Ovary (tissue), 10 donors: Measurements from ENCODE around the gene TET1. TPM values are rescaled to one million over a fixed set of nuclear protein-coding genes. Genes with fewer than 3 reads are reported as not detected.
"Not testable (repeated sequence)": the region's sequence is repeated elsewhere in the genome, so short reads cannot be mapped to it uniquely, and the experiment has no call there.

Experiments used
- DNase-seq, 5 donors: peaks; one replicate each; pipeline ENCODE4 v3.0.0-alpha.2; 2019 to 2020
- H3K27ac ChIP-seq, 2 donors: fragments of 200-600 bp; one replicate each; pipeline versions ENCODE4 v1.5.1 to v1.8.0; 2019 to 2022
- H3K27me3 ChIP-seq: fragments of 200-600 bp; one replicate; pipeline ENCODE4 v1.8.0; 2022
- H3K36me3 ChIP-seq: fragments of 200-600 bp; sonication (generic); one replicate; pipeline ENCODE4 v1.5.1; 2019
- H3K4me1 ChIP-seq: one replicate; pipeline ENCODE4 v1.8.1; 2013; ENCODE audit warnings: mild to moderate bottlenecking, moderate library complexity; ENCODE audit not compliant: insufficient read depth
- H3K4me3 ChIP-seq: fragments of 200-600 bp; sonication (generic); one replicate; pipeline ENCODE4 v1.5.1; 2017
- H3K9me3 ChIP-seq, 2 donors: fragments of 200-600 bp in 1 of 2; sonication (generic) in 1 of 2; one replicate each; pipeline versions ENCODE4 v1.5.1 to v1.8.1; 2013 to 2019; ENCODE audit warnings: mild to moderate bottlenecking in 1 of 2, moderate library complexity in 1 of 2
- EP300 ChIP-seq: sonication (generic); formaldehyde crosslinking; IDR thresholded peaks from one replicate; pipeline ENCODE4 v1.6.1; 2017; ENCODE audit warnings: antibody characterized with exemption
- POLR2A ChIP-seq: fragments of 450-650 bp; IDR thresholded peaks from one replicate; pipeline ENCODE4 v1.6.1; 2017; ENCODE audit warnings: antibody characterized with exemption, mild to moderate bottlenecking, moderate library complexity
- WGBS, 3 donors: extraction: QIAGEN DNeasy Blood & Tissue Kit in 1 of 3; methylation state at CpG; one replicate each; pipeline versions ENCODE4 v1.1.5 to v1.1.7; 2013 to 2017; 5-methylcytosine and 5-hydroxymethylcytosine counted together
- intact Hi-C, 4 donors: fragments of 100-400 bp; cut with DNase I; formaldehyde crosslinking; loops; one replicate each; pipeline versions ENCODE4 v1.11.0 to v1.15.1; 2022 to 2023
- long read RNA-seq, 3 donors: library from polyadenylated mRNA in 2 of 3; unstranded in 2 of 3; transcript quantifications; one replicate each; pipeline ENCODE4 v2.0.0 and lab custom pipeline, GENCODE V29; 2021 to 2026
- polyA plus RNA-seq, 2 donors: library from polyadenylated mRNA; stranded (reverse); fragments of 200-250 nt in 1 of 2; fragments of 350-450 nt in 1 of 2; fragmentation: Illumina TruSeq in 1 of 2; extraction: RNeasy Lipid Tissue Mini Kit (QIAGEN cat#74804) in 1 of 2; gene quantifications; one replicate each; pipeline ENCODE4 v1.2.3, GENCODE V29; 2013 to 2014
- total RNA-seq, 7 donors: library from RNA; depleted of rRNA in 2 of 7; stranded (reverse); fragments of >200 nt in 2 of 7; fragmentation: NEBNext Ultra II Directional in 3 of 7; extraction: Animal tissue kit (Norgen Biotek cat#: 25700) in 3 of 7; gene quantifications; one replicate each; pipeline versions ENCODE4 v1.1.0 to v1.2.4, GENCODE V29; 2016 to 2023
- TF ChIP-seq, protein P1 (sequence below), 3 donors: fragments of 450-650 bp in 2 of 3; fragments of 200-600 bp in 1 of 3; IDR thresholded peaks; one replicate each; pipeline versions ENCODE4 v1.5.1 to v1.8.0; 2016 to 2022; ENCODE audit warnings: antibody characterized with exemption in 3 of 3, mild to moderate bottlenecking in 1 of 3
- donor health status: DM: no; HTN: no; CAD: no; lungs with moderate emphysema.
- donor health status: DM: no; HTN: no; CAD: no.
- donor health status: Bipolar disorder and iron deficiency.
- donor health status: DM: yes; HTN: yes; CAD: no.
- donor health status: DM: no; HTN: no; CAD: no.
- donor health status: DM: yes; HTN: yes; CAD: no.

The TET1 gene
- 1 to 10 TPM; 2.9 to 7.0 (median 5.7) TPM for total RNA-seq
- polyA plus RNA-seq = 1 to 10 TPM in 1 of 2 donors, under 1 TPM in 1; 0.69 to 1.4 TPM
- long read RNA-seq, donor 1, partial matches to known transcripts = 3 of 11 reads
- long read RNA-seq, donor 1, other reads (novel, unspliced or antisense) = 8 of 11 reads
- long read RNA-seq, donor 2, partial matches to known transcripts = 13 of 13 reads
- long read RNA-seq, donor 2, other reads (novel, unspliced or antisense) = 0 of 13 reads
- long read RNA-seq, donor 3, partial matches to known transcripts = 1 of 2 reads
- long read RNA-seq, donor 3, other reads (novel, unspliced or antisense) = 1 of 2 reads

DNA sequence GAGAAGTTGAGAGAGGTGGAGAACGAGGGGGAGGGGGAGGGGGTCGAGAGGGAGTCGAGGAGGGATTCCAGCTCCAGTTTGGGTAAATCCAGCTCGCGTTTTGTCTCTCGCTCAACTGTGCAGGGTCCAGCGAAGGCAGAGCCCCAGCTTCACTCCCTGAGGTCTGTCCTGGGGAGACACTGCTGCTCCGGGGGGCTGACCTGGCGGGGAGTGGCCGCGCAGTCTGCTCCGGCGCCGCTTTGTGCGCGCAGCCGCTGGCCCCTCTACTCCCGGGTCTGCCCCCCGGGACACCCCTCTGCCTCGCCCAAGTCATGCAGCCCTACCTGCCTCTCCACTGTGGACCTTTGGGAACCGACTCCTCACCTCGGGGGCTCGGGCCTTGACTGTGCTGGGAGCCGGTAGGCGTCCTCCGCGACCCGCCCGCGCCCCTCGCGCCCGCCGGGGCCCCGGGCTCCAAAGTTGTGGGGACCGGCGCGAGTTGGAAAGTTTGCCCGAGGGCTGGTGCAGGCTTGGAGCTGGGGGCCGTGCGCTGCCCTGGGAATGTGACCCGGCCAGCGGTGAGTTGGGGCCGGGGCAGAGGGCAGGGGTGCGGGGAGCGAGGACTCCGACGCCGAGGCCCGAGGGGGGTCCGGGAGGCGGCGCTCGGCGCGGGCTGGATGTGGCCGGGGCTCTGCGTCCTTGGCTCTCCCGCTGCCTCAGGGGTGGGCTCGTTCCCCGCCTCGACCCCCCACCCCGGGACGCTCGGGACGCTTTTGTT is at the start of gene TET1:
TSS of gene TET1 (plus strand) at position 152 of the 757 bp plus-strand sequence. CDS start 12,002 bp downstream, outside the sequence.
- Histone ChIP-seq H3K27me3 (no peaks in the 10 kb centered on the region), H3K4me3 (peak within 1 kb of the TSS; percentile 67), H3K27ac (peak within 1 kb of the TSS in 1 of 2 donors; percentile 26), H3K9me3 (no peaks in the 10 kb centered on the region), H3K4me1 (no peaks in the 10 kb centered on the region), H3K36me3 (no peaks in the 10 kb centered on the region)
- DNase-seq = peak; percentile 47 to 73 (median 62)
- intact Hi-C loops = no loop called here
- TF ChIP-seq EP300 = no peak
- TF ChIP-seq POLR2A = peak; percentile 19
- 1% methylated on average over 59 to 66 of the region's 66 CpGs for WGBS, 3 donors

DNA sequence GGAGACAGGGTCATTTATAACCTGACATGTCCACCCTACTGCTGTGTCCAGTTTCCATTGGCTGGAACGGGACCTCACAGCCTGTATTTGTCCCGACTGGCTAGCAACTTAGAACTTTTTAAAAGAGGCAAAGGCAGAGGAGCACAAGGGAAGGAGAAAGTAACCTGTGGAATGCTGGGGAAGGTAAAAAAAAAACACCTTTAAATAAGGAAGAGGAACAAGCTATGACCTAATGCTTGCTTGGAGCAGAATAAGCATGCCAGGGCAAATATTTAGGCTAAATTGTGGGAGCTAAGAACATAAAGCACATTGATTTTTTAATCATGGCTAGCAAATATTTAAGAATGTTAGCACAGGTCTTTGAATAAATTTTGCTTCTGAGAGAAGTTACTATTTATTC is 43.9 kb upstream of the TET1 start:
- intact Hi-C loops, H3K36me3 ChIP-seq, DNase-seq: not testable (repeated sequence)

DNA sequence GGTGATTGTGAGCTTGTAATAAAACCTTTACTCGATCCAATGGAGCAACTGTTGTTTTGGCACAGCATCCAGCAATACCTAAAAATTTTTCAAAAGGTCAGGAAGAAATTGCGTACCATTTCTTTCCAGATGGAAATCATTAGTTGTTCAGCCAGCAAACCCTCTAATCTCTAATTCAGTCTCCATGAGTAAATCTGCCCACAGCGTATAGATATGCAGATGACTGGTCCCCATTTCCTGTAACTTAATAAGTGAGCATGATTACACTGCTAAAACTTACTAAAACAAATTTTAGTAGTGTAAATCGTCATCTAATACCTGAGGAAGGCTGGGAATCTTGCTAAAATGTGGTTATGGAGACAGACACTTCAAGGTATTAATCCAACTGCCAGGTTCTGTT is 43.4 kb upstream of the TET1 start:
- Histone ChIP-seq H3K27ac (no peak overlapping the region), H3K4me1 (no peaks in the 10 kb centered on the region), H3K4me3 (no peak overlapping the region), H3K36me3 (no peaks in the 10 kb centered on the region), H3K27me3 (no peaks in the 10 kb centered on the region), H3K9me3 (no peaks in the 10 kb centered on the region)
- no peak for TF ChIP-seq POLR2A
- TF ChIP-seq, protein P1, sequence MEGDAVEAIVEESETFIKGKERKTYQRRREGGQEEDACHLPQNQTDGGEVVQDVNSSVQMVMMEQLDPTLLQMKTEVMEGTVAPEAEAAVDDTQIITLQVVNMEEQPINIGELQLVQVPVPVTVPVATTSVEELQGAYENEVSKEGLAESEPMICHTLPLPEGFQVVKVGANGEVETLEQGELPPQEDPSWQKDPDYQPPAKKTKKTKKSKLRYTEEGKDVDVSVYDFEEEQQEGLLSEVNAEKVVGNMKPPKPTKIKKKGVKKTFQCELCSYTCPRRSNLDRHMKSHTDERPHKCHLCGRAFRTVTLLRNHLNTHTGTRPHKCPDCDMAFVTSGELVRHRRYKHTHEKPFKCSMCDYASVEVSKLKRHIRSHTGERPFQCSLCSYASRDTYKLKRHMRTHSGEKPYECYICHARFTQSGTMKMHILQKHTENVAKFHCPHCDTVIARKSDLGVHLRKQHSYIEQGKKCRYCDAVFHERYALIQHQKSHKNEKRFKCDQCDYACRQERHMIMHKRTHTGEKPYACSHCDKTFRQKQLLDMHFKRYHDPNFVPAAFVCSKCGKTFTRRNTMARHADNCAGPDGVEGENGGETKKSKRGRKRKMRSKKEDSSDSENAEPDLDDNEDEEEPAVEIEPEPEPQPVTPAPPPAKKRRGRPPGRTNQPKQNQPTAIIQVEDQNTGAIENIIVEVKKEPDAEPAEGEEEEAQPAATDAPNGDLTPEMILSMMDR (IDR thresholded peaks at IDR 0.05) = no peak
- no peak for TF ChIP-seq EP300
- 50 to 62% (median 59%) methylated on average over 4 of the region's 4 CpGs for WGBS, 3 donors
- intact Hi-C loops = no loop called here
- no peak for DNase-seq

More for the DNA sequence above, 43.9 kb upstream of the TET1 start:
- not testable (repeated sequence) for H3K4me1 ChIP-seq, H3K9me3 ChIP-seq, H3K27ac ChIP-seq, H3K4me3 ChIP-seq, H3K27me3 ChIP-seq
- 87 to 90% (median 87%) methylated on average over 2 of the region's 2 CpGs for WGBS, 3 donors

DNA sequence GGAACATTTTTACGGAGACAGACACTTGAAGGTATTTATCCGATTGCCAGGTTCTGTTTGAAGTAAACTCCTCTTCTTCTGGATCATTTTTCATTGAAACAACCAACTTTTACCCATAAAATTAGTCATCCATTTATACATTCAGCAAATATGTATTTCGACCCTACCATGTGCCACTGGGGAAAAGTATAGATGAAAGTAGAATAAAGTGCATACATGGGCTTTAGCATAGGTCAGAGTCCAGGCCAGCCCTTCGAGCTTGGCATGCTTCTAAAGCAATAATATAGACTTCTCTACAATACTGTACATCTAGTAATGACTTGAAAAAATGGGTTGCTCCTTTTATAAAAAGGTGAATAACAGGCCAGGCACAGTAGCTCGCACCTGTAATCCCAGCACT is 42.9 kb upstream of the TET1 start:
- Histone ChIP-seq H3K27ac (no peak overlapping the region), H3K27me3 (no peaks in the 10 kb centered on the region), H3K36me3 (no peaks in the 10 kb centered on the region), H3K4me3 (no peak overlapping the region), H3K9me3 (no peaks in the 10 kb centered on the region), H3K4me1 (no peaks in the 10 kb centered on the region)
- no peak for DNase-seq
- 89 to 92% (median 90%) methylated on average over 5 of the region's 5 CpGs for WGBS, 3 donors
- intact Hi-C loops = no loop called here
- TF ChIP-seq, protein P1 (IDR thresholded peaks at IDR 0.05) = no peak
- TF ChIP-seq POLR2A (no peak), EP300 (no peak)

DNA sequence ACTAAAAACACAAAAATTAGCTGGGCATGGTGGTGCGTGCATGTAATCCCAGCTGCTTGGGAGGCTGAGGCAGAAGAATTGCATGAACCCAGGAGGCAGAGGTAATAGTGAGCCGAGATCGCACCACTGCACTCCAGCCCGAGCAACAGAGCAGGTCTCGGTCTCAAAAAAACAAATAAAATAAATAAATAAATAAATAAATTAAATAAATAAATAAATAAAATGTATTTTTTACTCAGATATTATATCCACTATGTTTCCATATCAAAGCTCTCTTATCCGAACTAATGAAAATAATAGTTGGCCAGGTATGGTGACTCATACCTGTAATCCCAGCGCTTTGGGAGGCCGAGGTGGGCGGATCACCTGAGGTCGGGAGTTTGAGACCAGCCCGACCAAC is 41.5 kb upstream of the TET1 start:
- DNase-seq, H3K36me3 ChIP-seq, H3K27me3 ChIP-seq, H3K9me3 ChIP-seq, H3K4me1 ChIP-seq, intact Hi-C loops, H3K27ac ChIP-seq, H3K4me3 ChIP-seq: not testable (repeated sequence)
- WGBS, 3 donors = 88 to 96% (median 92%) methylated on average over 11 of the region's 11 CpGs

DNA sequence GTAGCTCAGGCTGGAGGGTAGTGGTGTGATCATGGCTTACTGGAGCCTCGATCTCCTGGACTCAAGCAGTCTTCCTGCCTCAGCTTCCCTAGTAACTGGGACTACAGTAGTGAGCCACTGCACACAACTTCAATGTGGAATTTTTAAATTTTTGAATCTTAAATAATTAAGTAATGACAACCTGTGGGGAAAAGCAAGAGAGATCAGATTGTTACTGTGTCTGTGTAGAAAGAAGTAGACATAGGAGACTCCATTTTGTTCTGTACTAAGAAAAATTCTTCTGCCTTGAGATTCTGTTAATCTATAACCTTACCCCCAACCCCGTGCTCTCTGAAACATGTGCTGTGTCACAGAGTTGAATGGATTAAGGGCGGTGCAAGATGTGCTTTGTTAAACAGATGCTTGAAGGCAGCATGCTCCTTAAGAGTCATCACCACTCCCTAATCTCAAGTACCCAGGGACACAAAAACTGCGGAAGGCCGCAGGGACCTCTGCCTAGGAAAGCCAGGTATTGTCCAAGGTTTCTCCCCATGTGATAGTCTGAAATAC is 34.6 kb upstream of the TET1 start:
- H3K27me3 ChIP-seq, DNase-seq, H3K4me3 ChIP-seq, H3K9me3 ChIP-seq, H3K27ac ChIP-seq, H3K4me1 ChIP-seq, H3K36me3 ChIP-seq, intact Hi-C loops: not testable (repeated sequence)
- 58 to 74% (median 62%) methylated on average over 3 to 5 of the region's 5 CpGs for WGBS, 3 donors
